GM18505 (cell line): ENCODE data around the gene RBM39.

Experiments
- ATAC-seq: cut with Tn5 transposase; IDR thresholded peaks from one replicate; pipeline ENCODE4 v1.9.1; 2021; ENCODE audit not compliant: unreplicated experiment
- POLR2A ChIP-seq: IDR thresholded peaks from 4 replicates; pipeline ENCODE4 v1.6.1; 2011; ENCODE audit warnings: borderline replicate concordance; ENCODE audit not compliant: insufficient read depth, insufficient read length; ENCODE audit errors: extremely low read depth

RBM39 gene

GRCh38 chr20:35660122-35660937 is 81.7 kb downstream of the RBM39 start:
- ATAC-seq, result no peak
- no peak for TF ChIP-seq POLR2A

GRCh38 chr20:35657271-35657670 is 84.8 kb downstream of the RBM39 start:
- TF ChIP-seq POLR2A, result no peak
- no peak for ATAC-seq

- no peak for ATAC-seq
- peak; percentile 24 for TF ChIP-seq POLR2A
Observed at GRCh38 chr20:35654415-35654814, 87.6 kb downstream of the RBM39 start.

DNA sequence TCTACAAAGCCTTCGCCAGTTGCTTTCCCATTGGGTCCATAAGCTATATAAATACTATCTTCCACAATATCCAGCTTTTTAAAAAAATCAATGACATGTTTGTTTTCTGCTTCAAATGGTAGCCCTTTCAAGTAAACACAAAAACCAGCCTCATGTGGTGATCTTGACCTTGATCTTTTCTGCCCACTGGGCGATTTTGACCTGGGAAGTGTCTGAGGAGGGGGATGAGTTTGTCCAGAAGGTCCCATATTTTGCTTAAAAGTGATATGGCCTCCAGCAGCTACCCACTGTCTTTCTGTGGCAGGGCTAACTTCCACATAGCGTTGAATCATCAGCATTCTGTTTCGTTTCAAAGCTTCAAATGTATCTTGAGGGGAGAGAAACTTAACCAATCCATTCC is 88.2 kb downstream of the RBM39 start:
- no peak for ATAC-seq
- no peak for TF ChIP-seq POLR2A
